Testis (tissue), 2 donors: Measurements from ENCODE around the gene PRMT2.

ENCODE experiments used
- POLR2A ChIP-seq: fragments of 450-650 bp; IDR thresholded peaks from one replicate; pipeline ENCODE4 v1.6.1; 2017; ENCODE audit warnings: antibody characterized with exemption, mild to moderate bottlenecking, moderate library complexity
- TF ChIP-seq, protein P1 (sequence below), 3 experiments: fragments of 450-650 bp in 2 of 3; fragments of 200-600 bp in 1 of 3; sonication (generic) in 1 of 3; IDR thresholded peaks; one replicate each; pipeline ENCODE4 v1.5.1; 2016 to 2019; ENCODE audit warnings: antibody characterized with exemption in 3 of 3, mild to moderate bottlenecking in 2 of 3, moderate library complexity in 1 of 3

DNA sequence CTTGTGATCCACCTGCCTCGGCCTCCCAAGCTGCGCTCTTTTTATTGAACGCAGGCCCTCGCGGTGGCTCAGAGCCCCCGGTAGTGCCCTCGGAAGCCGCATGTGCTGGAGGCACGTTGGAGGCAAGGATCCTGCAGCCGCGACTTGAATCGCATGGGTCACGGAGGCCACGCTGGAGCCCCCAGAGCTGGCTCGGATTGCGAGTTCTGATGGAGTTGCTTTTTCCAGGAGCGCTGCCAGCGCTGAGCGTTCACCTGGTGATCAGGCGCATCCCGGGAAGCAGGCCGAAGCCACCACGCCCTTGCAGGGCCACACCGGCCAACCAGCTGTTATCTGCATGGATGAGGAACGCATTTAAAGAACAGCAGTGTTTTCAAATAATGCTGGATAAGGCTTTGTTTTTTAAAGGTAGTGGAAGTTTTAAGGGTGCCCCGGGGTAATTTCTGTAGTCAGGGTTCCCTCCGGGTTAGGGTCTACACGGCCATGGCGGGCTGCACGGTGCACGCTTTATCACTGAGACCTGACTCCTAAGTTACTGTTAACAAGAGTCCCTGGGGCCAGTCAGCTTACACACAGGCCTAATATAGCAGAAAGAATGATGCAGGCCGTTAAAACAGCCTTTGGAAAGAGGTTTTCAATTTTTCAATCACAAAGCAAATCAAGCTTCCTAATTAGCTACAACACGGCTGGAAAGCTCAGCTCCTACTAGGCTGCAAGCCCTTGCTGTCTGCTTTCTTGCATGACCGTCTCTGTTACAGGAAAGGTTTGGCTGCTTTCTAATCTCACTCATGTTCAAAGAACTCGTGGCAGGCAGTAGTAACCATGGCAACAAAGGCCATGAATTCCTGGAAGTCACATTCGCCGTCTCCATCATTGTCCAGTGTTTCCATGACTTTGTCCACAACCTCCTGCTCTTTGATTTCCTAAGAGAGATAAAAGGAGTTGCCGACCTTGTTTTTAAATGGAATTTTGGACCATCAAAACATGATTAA is 36.6 kb upstream of the PRMT2 start:
- TF ChIP-seq, protein P1, sequence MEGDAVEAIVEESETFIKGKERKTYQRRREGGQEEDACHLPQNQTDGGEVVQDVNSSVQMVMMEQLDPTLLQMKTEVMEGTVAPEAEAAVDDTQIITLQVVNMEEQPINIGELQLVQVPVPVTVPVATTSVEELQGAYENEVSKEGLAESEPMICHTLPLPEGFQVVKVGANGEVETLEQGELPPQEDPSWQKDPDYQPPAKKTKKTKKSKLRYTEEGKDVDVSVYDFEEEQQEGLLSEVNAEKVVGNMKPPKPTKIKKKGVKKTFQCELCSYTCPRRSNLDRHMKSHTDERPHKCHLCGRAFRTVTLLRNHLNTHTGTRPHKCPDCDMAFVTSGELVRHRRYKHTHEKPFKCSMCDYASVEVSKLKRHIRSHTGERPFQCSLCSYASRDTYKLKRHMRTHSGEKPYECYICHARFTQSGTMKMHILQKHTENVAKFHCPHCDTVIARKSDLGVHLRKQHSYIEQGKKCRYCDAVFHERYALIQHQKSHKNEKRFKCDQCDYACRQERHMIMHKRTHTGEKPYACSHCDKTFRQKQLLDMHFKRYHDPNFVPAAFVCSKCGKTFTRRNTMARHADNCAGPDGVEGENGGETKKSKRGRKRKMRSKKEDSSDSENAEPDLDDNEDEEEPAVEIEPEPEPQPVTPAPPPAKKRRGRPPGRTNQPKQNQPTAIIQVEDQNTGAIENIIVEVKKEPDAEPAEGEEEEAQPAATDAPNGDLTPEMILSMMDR (IDR thresholded peaks at IDR 0.05), result no peak
- TF ChIP-seq POLR2A, result no peak
